Left lung (tissue), 10 donors: ENCODE results near the gene ALG12. TPM values are rescaled to one million over a fixed set of nuclear protein-coding genes. Genes with fewer than 3 reads are reported as not detected.
A peak's percentile ranks its signal among the peaks of the same experiment; 100 is the strongest.

Source experiments
- ATAC-seq: fragments of 200-7000 bp; cut with Tn5 transposase; one replicate; pipeline ENCODE4 v1.9.1; 2020; ENCODE audit warnings: moderate library complexity
- DNase-seq, 4 donors: peaks; one replicate each; pipeline ENCODE4 v3.0.0-alpha.2; 2013 to 2020
- H3K27ac ChIP-seq, 2 donors: fragments of 200-600 bp; sonication (generic) in 1 of 2; one replicate each; pipeline versions ENCODE4 v1.5.0 to v1.8.0; 2020 to 2021
- H3K27me3 ChIP-seq, 2 donors: fragments of 200-600 bp; sonication (generic) in 1 of 2; one replicate each; pipeline versions ENCODE4 v1.5.0 to v1.8.0; 2020 to 2021
- H3K36me3 ChIP-seq, 2 donors: fragments of 200-600 bp; sonication (generic) in 1 of 2; one replicate each; pipeline versions ENCODE4 v1.5.0 to v1.8.0; 2020 to 2021
- H3K4me1 ChIP-seq, 2 donors: fragments of 200-600 bp; one replicate each; pipeline ENCODE4 v1.8.0; 2021
- H3K4me3 ChIP-seq, 2 donors: fragments of 200-600 bp; sonication (generic) in 1 of 2; one replicate each; pipeline versions ENCODE4 v1.5.0 to v1.8.0; 2020 to 2021; ENCODE audit warnings: mild to moderate bottlenecking in 1 of 2
- H3K9me3 ChIP-seq, 2 donors: fragments of 200-600 bp; sonication (generic) in 1 of 2; one replicate each; pipeline versions ENCODE4 v1.5.0 to v1.8.0; 2020 to 2021
- CTCF ChIP-seq, 2 donors: fragments of 200-600 bp; sonication (generic) in 1 of 2; IDR thresholded peaks; one replicate each; pipeline versions ENCODE4 v1.5.0 to v1.8.0; 2021; ENCODE audit warnings: antibody characterized with exemption in 2 of 2
- intact Hi-C, 2 donors: fragments of 100-400 bp; cut with DNase I; formaldehyde crosslinking; loops; one replicate each; pipeline versions ENCODE4 v1.11.2 to v1.14.2; 2022
- polyA plus RNA-seq, 6 donors: library from polyadenylated mRNA; unstranded; fragments of 120-200 nt; gene quantifications; one replicate each; pipeline ENCODE4 v1.2.1, GENCODE V29; 2013; ENCODE audit not compliant: insufficient read length in 6 of 6
- total RNA-seq, 2 donors: library from RNA; stranded (reverse); fragmentation: NEBNext Ultra II Directional; extraction: Animal tissue kit (Norgen Biotek cat#: 25700); gene quantifications; one replicate each; pipeline ENCODE4 v1.2.1, GENCODE V29; 2021
- donor health status: DM: no; HTN: yes; CAD: no.
- donor health status: DM: no; HTN: no; CAD: no.

The ALG12 gene
- total and polyA plus RNA-seq, 8 donors: 16.4 to 35.2 (median 24.7) TPM

GRCh38 chr22:49954991-49955580, 36.8 kb upstream of the ALG12 start:
- no peak for TF ChIP-seq CTCF (IDR thresholded peaks at IDR 0.05)
- Histone ChIP-seq H3K36me3 (no peaks in the 10 kb centered on the region), H3K27ac (peak overlapping the region; percentile 86), H3K27me3 (no peaks in the 10 kb centered on the region), H3K4me3 (no peak overlapping the region), H3K9me3 (no peaks in the 10 kb centered on the region), H3K4me1 (peaks cover 40 to 83% of the 10 kb centered on the region in 2 donors)
- peak in 2 of 4 donors; percentile 39 to 69 for DNase-seq
- no peak for ATAC-seq
- intact Hi-C loops: no loop called here

- DNase-seq: peak in 2 of 4 donors; percentile 77 to 88
These were observed 36.1 kb upstream of the ALG12 start for GRCh38 chr22:49954354-49954753.

GRCh38 chr22:49953680-49954344, 35.6 kb upstream of the ALG12 start:
- intact Hi-C loops: no loop called here
- DNase-seq (peak in 2 of 4 donors; percentile 49 to 83), ATAC-seq (no peak)
- H3K4me1 ChIP-seq: peaks cover 44 to 78% of the 10 kb centered on the region in 2 donors
- no peaks in the 10 kb centered on the region for H3K36me3 ChIP-seq
- no peak overlapping the region for H3K4me3 ChIP-seq
- H3K27me3 ChIP-seq: no peaks in the 10 kb centered on the region
- no peak for TF ChIP-seq CTCF (IDR thresholded peaks at IDR 0.05)
- H3K27ac ChIP-seq: peak overlapping the region; percentile 86
- no peaks in the 10 kb centered on the region for H3K9me3 ChIP-seq

More at GRCh38 chr22:49954354-49954753, 36.1 kb upstream of the ALG12 start:
- Histone ChIP-seq H3K4me3 (no peak overlapping the region), H3K27me3 (no peaks in the 10 kb centered on the region), H3K9me3 (no peaks in the 10 kb centered on the region), H3K27ac (peak overlapping the region; percentile 86), H3K36me3 (no peaks in the 10 kb centered on the region), H3K4me1 (peaks cover 44 to 83% of the 10 kb centered on the region in 2 donors)
- TF ChIP-seq CTCF (IDR thresholded peaks at IDR 0.05): no peak
- intact Hi-C loops: no loop called here
- peak; percentile 38 for ATAC-seq

GRCh38 chr22:49953027-49953679, 34.9 kb upstream of the ALG12 start:
- Histone ChIP-seq H3K27me3 (no peaks in the 10 kb centered on the region), H3K36me3 (no peaks in the 10 kb centered on the region), H3K4me3 (no peak overlapping the region), H3K9me3 (no peaks in the 10 kb centered on the region), H3K27ac (peak overlapping the region; percentile 86), H3K4me1 (peaks cover 44 to 71% of the 10 kb centered on the region in 2 donors)
- peak; percentile 10 for ATAC-seq
- no peak for TF ChIP-seq CTCF (IDR thresholded peaks at IDR 0.05)
- peak in 3 of 4 donors; percentile 63 to 87 (median 77) for DNase-seq
- intact Hi-C loops: no loop called here
